Neural crest cell (in vitro differentiated cells): ENCODE measurements around the gene TNRC6B. TPM values are rescaled to one million over a fixed set of nuclear protein-coding genes. Genes with fewer than 3 reads are reported as not detected.

Experiments used
- DNase-seq: peaks from one replicate; pipeline ENCODE4 v3.0.0; 2021; ENCODE audit warnings: low read depth, mixed read lengths, low spot score
- H3K27ac Mint-ChIP-seq: one replicate; pipeline ENCODE4 v1.8.0; 2021; ENCODE audit warnings: mild to moderate bottlenecking, mixed read lengths; ENCODE audit not compliant: unreplicated experiment
- H3K27me3 Mint-ChIP-seq: 2 replicates; pipeline ENCODE4 v1.8.0; 2021; ENCODE audit warnings: low read depth, mild to moderate bottlenecking, mixed read lengths
- H3K36me3 Mint-ChIP-seq: 2 replicates; pipeline ENCODE4 v1.8.0; 2021; ENCODE audit warnings: low read depth, mild to moderate bottlenecking, mixed read lengths
- H3K4me1 Mint-ChIP-seq: 2 replicates; pipeline ENCODE4 v1.8.0; 2021; ENCODE audit warnings: mixed read lengths
- H3K4me3 Mint-ChIP-seq: one replicate; pipeline ENCODE4 v1.8.0; 2021; ENCODE audit warnings: mild to moderate bottlenecking, mixed read lengths
- H3K9me3 Mint-ChIP-seq: 2 replicates; pipeline ENCODE4 v1.8.0; 2021; ENCODE audit warnings: mixed read lengths
- CTCF ChIP-seq: fragments of 200-600 bp; sonication (generic); conservative IDR thresholded peaks from 2 replicates; pipeline ENCODE4 v1.5.0; 2021; ENCODE audit warnings: antibody characterized with exemption, mild to moderate bottlenecking
- total RNA-seq: library from RNA; stranded (reverse); gene quantifications from 2 replicates; pipeline ENCODE4 v1.2.1, GENCODE V29; 2021

TNRC6B gene
- total RNA-seq, 1 donor from 2014 or later: 36.8 TPM

DNA sequence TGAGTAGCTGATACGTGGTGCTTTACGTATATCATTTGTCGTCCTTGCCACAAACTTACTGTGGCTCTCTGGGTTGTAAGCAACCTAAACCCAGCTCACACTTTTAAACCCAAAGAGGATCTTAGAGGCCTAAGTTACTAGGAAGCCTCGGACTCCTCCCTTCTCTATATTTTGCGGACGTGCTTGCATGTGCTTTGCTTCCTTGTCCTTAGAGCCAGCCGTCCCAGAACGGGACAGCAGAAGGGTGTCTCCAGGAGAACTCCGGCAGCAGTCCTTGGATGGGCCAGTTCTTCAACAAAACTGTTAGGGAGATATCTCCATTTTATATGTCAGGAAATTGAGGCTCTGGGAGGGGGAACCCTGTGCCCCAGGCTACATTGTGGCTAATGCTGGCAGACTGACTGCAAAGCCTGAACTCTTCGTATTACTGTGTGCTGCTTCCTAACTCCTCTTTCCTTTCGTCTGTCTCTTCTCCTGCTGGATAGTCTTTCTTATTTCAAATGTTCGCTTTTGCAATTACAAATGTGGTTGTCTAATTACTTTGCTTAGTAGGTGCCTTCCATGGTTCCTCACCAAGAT is 33.8 kb downstream of the TNRC6B start:
- Mint-ChIP-seq H3K4me1 (peaks cover 39% of the 10 kb centered on the region), H3K9me3 (no peaks in the 10 kb centered on the region), H3K27ac (no peak overlapping the region), H3K36me3 (no peaks in the 10 kb centered on the region), H3K27me3 (no peaks in the 10 kb centered on the region), H3K4me3 (no peak overlapping the region)
- TF ChIP-seq CTCF: no peak
- no peak for DNase-seq

DNA sequence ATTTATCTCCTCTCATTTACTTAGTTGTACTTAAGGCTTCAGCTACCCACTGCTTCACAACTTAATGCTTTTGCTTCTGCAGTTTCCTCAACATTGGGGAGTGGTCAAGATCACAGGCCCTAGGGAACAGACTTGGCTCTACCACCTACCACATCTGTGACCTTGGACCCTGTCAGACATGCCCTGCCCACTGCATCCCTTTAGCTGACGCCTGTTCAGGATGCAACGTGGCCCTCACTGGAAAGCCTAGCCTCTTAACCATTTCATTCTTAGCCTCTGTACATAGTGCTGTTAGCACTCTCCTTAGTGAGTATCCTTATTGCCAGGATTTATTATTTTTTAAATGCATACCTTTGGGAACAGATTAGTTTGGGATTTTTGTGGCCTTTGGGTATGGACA is 34.4 kb downstream of the TNRC6B start:
- H3K9me3 Mint-ChIP-seq: no peaks in the 10 kb centered on the region
- H3K4me3 Mint-ChIP-seq: no peak overlapping the region
- no peak for TF ChIP-seq CTCF
- H3K27ac Mint-ChIP-seq: no peak overlapping the region
- DNase-seq: no peak
- no peaks in the 10 kb centered on the region for H3K36me3 Mint-ChIP-seq
- peaks cover 39% of the 10 kb centered on the region for H3K4me1 Mint-ChIP-seq
- H3K27me3 Mint-ChIP-seq: no peaks in the 10 kb centered on the region

- no peak overlapping the region for H3K27ac Mint-ChIP-seq
- H3K36me3 Mint-ChIP-seq: no peaks in the 10 kb centered on the region
- H3K4me3 Mint-ChIP-seq: no peak overlapping the region
- H3K4me1 Mint-ChIP-seq: peaks cover 39% of the 10 kb centered on the region
- DNase-seq: no peak
- no peak for TF ChIP-seq CTCF
- H3K9me3 Mint-ChIP-seq: no peaks in the 10 kb centered on the region
- H3K27me3 Mint-ChIP-seq: no peaks in the 10 kb centered on the region
Measured at GRCh38 chr22:40213478-40213877, 35.8 kb downstream of the TNRC6B start.

DNA sequence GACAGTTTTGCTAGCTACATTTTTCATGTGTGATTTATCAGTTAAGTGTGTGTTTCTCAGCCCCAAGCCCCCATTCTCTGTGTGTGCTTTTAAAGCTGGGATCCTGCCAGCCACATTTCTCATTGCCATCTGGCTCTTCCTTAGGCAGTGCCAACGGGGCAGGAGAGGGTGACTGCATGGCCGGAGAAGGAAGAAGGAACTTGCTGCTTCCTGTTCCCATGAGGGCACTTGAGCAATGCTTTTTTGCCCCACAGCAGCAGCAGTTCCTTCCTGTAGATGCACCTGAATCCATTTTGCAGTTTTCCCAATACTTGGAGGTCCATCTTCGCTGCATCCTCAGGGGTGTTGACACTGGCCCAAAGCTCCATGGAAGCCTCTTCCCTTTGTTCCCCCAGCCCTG is 37.5 kb downstream of the TNRC6B start:
- H3K9me3 Mint-ChIP-seq: no peaks in the 10 kb centered on the region
- H3K27ac Mint-ChIP-seq: no peak overlapping the region
- peaks cover 51% of the 10 kb centered on the region for H3K4me1 Mint-ChIP-seq
- no peak overlapping the region for H3K4me3 Mint-ChIP-seq
- H3K36me3 Mint-ChIP-seq: no peaks in the 10 kb centered on the region
- no peak for DNase-seq
- no peaks in the 10 kb centered on the region for H3K27me3 Mint-ChIP-seq
- no peak for TF ChIP-seq CTCF

GRCh38 chr22:40216041-40216756 is 38.5 kb downstream of the TNRC6B start:
- no peaks in the 10 kb centered on the region for H3K9me3 Mint-ChIP-seq

More at GRCh38 chr22:40216041-40216756, 38.5 kb downstream of the TNRC6B start:
- Mint-ChIP-seq H3K27ac (peak overlapping the region; percentile 60), H3K4me3 (no peak overlapping the region), H3K27me3 (no peaks in the 10 kb centered on the region), H3K4me1 (peaks cover 47% of the 10 kb centered on the region), H3K36me3 (no peaks in the 10 kb centered on the region)
- TF ChIP-seq CTCF: no peak
- no peak for DNase-seq
